ENCODE results near the gene PSTPIP2. TPM values are rescaled to one million over a fixed set of nuclear protein-coding genes. Genes with fewer than 3 reads are reported as not detected.

The PSTPIP2 gene
- total RNA-seq, 1 experiment from 2014 or later: not detected

DNA sequence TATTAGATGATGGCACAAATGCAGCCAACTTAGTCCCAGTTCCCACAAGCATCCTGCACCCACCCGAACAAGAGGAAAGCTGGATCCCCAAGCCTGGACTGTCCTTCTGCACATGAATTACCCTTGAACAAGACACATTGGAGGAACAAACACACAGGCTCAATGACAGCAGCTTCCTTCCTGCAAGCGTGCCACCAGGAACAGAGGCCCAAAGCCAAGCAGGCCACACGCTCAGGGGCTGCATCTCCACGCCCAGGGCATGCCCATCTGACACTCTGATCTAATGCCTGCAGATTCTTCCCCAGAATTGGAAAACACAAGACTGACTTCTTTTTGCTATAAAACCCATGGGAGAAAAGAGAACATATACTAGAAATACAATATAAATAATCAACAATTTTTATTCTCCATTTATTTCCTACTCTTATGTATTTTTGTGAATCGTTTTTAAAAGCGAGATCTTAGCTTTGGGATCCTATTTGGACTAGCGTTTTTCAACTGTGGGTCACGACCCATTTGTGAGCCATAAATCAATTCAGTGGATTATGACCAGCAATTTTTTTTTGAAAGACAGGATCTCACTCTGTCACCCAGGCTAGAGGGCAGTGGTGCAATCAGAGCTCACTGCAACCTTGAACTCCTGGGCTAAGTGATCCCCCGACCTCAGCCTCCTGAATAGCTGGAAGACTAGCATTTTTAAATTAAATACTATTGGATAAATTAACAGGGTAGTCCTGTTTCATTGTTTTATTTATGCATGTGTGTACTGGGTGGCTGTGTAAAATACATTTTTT is 34.4 kb downstream of the PSTPIP2 start:
- H3K4me3 ChIP-seq: no peak overlapping the region
- no TSS peak for BruUV-seq (replicated peaks)
- CTCF ChIA-PET: no interaction called here

DNA sequence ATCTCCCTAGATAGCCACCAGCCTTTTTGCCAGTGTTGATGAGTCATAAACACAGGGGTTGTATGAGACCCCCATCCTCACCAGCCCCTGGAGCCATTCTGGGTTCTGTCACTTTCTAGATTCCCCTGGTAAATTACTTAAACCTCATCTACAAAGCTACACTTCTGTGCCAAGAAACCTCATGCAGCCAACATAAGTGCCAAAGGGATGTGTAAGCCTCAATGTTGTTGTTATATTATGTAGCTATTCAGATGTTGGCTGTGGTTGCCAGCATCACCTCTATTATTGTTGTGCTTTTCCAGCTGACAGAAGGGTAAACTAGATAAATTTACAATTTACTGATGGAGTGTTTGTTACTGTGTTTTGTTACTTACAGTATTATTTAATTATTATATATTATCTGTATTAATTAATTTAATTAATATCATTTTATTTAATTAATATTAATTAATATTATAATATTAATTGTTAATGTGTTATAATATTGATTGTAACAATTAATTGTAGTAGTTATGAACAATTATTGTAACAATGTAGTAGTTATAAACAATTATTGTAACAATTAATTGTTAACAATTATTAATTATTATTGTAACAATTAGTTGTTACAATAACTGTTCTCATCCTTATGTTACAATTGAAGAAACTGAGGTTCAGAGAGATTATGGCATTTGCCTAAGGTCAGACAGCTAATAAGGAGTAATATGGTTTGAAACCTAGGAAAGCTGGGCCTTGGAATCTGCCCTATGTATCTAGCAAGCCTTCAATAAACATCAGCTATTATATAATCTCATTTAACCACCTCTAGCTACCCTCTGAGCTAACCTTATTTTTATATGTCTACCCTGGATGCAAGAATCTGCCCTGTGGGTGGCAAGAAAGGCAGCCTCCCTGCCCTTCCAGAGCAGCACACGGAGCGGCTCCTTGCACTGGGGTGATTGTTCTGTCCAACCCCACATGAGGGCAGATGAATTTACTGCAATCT is 36.1 kb downstream of the PSTPIP2 start:
- H3K9me3 ChIP-seq (ENCODE audit: insufficient read depth, low read depth): no peaks in the 10 kb centered on the region
- H3K4me1 ChIP-seq (replicated peaks; ENCODE audit: insufficient read depth): no peaks in the 10 kb centered on the region
- CTCF ChIA-PET: no interaction called here
- no peaks in the 10 kb centered on the region for H3K9me2 ChIP-seq (ENCODE audit: insufficient read depth)
- no peak overlapping the region for H3K27ac ChIP-seq
- no peak overlapping the region for H2AFZ ChIP-seq
- H4K20me1 ChIP-seq (ENCODE audit: insufficient read depth): no peaks in the 10 kb centered on the region
- no peak for DNase-seq
- H3K36me3 ChIP-seq (ENCODE audit: low read depth): no peaks in the 10 kb centered on the region
- no peaks in the 10 kb centered on the region for H3K79me2 ChIP-seq (ENCODE audit: low read depth)
- no peak overlapping the region for H3K4me3 ChIP-seq
- intact Hi-C loops (cut with micrococcal nuclease; ENCODE audit: unreplicated experiment): no loop called here
- BruUV-seq (replicated peaks): no TSS peak
- H3F3A ChIP-seq (ENCODE audit: insufficient read depth, low read depth): no peaks in the 10 kb centered on the region
- POLR2A ChIA-PET (ENCODE audit: unreplicated experiment): no interaction called here
- H3K4me2 ChIP-seq: no peak overlapping the region
- H3K27me3 ChIP-seq (ENCODE audit: insufficient read depth, low read depth): no peaks in the 10 kb centered on the region
- no peak for TF ChIP-seq EZH2 (IDR thresholded peaks at IDR 0.05; ENCODE audit: low read depth)
- TF ChIP-seq, protein P1, sequence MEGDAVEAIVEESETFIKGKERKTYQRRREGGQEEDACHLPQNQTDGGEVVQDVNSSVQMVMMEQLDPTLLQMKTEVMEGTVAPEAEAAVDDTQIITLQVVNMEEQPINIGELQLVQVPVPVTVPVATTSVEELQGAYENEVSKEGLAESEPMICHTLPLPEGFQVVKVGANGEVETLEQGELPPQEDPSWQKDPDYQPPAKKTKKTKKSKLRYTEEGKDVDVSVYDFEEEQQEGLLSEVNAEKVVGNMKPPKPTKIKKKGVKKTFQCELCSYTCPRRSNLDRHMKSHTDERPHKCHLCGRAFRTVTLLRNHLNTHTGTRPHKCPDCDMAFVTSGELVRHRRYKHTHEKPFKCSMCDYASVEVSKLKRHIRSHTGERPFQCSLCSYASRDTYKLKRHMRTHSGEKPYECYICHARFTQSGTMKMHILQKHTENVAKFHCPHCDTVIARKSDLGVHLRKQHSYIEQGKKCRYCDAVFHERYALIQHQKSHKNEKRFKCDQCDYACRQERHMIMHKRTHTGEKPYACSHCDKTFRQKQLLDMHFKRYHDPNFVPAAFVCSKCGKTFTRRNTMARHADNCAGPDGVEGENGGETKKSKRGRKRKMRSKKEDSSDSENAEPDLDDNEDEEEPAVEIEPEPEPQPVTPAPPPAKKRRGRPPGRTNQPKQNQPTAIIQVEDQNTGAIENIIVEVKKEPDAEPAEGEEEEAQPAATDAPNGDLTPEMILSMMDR (conservative IDR thresholded peaks at IDR 0.05): no peak

More for the DNA sequence above, 34.4 kb downstream of the PSTPIP2 start:
- Histone ChIP-seq H3K9me3 (ENCODE audit: insufficient read depth, low read depth) (no peaks in the 10 kb centered on the region), H2AFZ (no peak overlapping the region), H3K4me1 (replicated peaks; ENCODE audit: insufficient read depth) (no peaks in the 10 kb centered on the region), H3F3A (ENCODE audit: insufficient read depth, low read depth) (0 out of 2 replicates have a peak, but pooled peaks cover under 1% of the 10 kb centered on the region), H3K9me2 (ENCODE audit: insufficient read depth) (no peaks in the 10 kb centered on the region), H3K27me3 (ENCODE audit: insufficient read depth, low read depth) (no peaks in the 10 kb centered on the region), H3K79me2 (ENCODE audit: low read depth) (no peaks in the 10 kb centered on the region), H3K27ac (no peak overlapping the region), H3K36me3 (ENCODE audit: low read depth) (no peaks in the 10 kb centered on the region), H4K20me1 (ENCODE audit: insufficient read depth) (no peaks in the 10 kb centered on the region), H3K4me2 (no peak overlapping the region)
- TF ChIP-seq EZH2 (IDR thresholded peaks at IDR 0.05; ENCODE audit: low read depth): no peak
- TF ChIP-seq, protein P1 (conservative IDR thresholded peaks at IDR 0.05): no peak
- intact Hi-C loops (cut with micrococcal nuclease; ENCODE audit: unreplicated experiment): no loop called here
- DNase-seq: no peak
- POLR2A ChIA-PET (ENCODE audit: unreplicated experiment): no interaction called here

DNA sequence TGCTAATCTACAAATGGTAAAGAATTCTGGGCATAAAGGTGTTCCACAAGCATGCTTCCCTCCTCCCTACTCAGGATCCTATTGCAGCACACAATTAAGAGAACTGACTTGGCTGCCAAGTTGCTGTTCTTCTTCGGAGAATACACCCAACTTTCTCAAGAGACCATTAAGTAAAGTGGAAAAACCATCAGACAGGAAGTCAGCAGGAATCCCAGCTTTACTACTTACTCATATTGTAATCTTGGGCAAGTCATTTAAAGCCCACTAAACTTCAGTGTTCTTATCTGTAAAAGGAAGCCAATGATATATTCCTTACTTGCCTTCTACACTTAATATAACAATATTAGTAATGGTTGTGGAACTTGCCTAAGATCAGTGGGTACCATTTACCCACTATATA is 37.8 kb downstream of the PSTPIP2 start:
- H3K27ac ChIP-seq: no peak overlapping the region
- DNase-seq: no peak
- H3K36me3 ChIP-seq (ENCODE audit: low read depth): no peaks in the 10 kb centered on the region
- intact Hi-C loops (cut with micrococcal nuclease; ENCODE audit: unreplicated experiment): no loop called here
- H2AFZ ChIP-seq: no peak overlapping the region
- POLR2A ChIA-PET (ENCODE audit: unreplicated experiment): no interaction called here
- H3K4me1 ChIP-seq (replicated peaks; ENCODE audit: insufficient read depth): no peaks in the 10 kb centered on the region
- no peaks in the 10 kb centered on the region for H3K9me3 ChIP-seq (ENCODE audit: insufficient read depth, low read depth)
- no peaks in the 10 kb centered on the region for H3K27me3 ChIP-seq (ENCODE audit: insufficient read depth, low read depth)
- CTCF ChIA-PET: no interaction called here
- H3K79me2 ChIP-seq (ENCODE audit: low read depth): no peaks in the 10 kb centered on the region
- H4K20me1 ChIP-seq (ENCODE audit: insufficient read depth): no peaks in the 10 kb centered on the region
- no TSS peak for BruUV-seq (replicated peaks)
- no peak overlapping the region for H3K4me2 ChIP-seq
- TF ChIP-seq EZH2 (IDR thresholded peaks at IDR 0.05; ENCODE audit: low read depth): no peak
- TF ChIP-seq, protein P1 (conservative IDR thresholded peaks at IDR 0.05): no peak
- H3K9me2 ChIP-seq (ENCODE audit: insufficient read depth): no peaks in the 10 kb centered on the region
- no peaks in the 10 kb centered on the region for H3F3A ChIP-seq (ENCODE audit: insufficient read depth, low read depth)
- no peak overlapping the region for H3K4me3 ChIP-seq

Data from PC-9 (cell line).